DND-41 (cell line): ENCODE results near the gene NXN.

Experiments
- CTCF ChIP-seq: IDR thresholded peaks from 2 replicates; pipeline ENCODE4 v1.5.1; 2012; ENCODE audit warnings: borderline replicate concordance, low read length, moderate library complexity, mild to moderate bottlenecking; ENCODE audit not compliant: poor library complexity, severe bottlenecking; ENCODE audit errors: extremely low read depth
- EZH2 ChIP-seq: IDR thresholded peaks from 3 replicates; pipeline ENCODE4 v1.6.1; 2012; ENCODE audit warnings: borderline replicate concordance, low read depth, mild to moderate bottlenecking, moderate library complexity, low read length, inconsistent platforms; ENCODE audit not compliant: severe bottlenecking

- no peak for TF ChIP-seq CTCF
- no peak for TF ChIP-seq EZH2
Measured at GRCh38 chr17:801660-802059, 177.9 kb downstream of the NXN start.
